ENCODE data around the gene HDAC10. TPM values are rescaled to one million over a fixed set of nuclear protein-coding genes. Genes with fewer than 3 reads are reported as not detected.

HDAC10 gene
- total and polyA plus RNA-seq, 3 donors from 2014 or later, result 13.5 to 33.1 (median 32.1) TPM

DNA sequence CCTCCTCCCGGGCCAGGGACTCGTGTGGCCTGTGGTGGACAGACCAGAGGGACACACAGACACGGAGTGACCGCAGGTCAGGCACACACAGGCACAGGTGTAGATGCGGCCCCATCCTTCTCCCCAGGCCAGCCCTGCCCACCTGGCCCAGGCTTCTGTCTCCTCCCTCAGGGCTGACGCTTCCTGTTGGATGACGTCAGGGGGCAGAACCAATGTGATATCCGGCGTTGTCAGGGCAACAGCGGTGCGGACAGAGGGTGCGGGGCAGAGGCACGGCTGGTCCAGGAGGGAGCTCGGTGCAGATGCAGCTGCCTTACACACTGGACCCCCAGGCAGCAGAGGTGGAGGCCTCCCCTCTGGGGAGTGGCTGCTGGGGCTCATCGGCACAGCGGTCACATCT is 3.3 kb downstream of the HDAC10 start:
- peaks cover 29% of the 10 kb centered on the region for H3K4me1 ChIP-seq
- no peaks in the 10 kb centered on the region for H3K36me3 ChIP-seq (ENCODE audit: low read depth, missing control alignments)
- DNase-seq, result peak; percentile 56
- H3K4me3 ChIP-seq, result no peak overlapping the region
- no peak for TF ChIP-seq POLR2A (IDR thresholded peaks at IDR 0.05)
- TF ChIP-seq, protein P1, sequence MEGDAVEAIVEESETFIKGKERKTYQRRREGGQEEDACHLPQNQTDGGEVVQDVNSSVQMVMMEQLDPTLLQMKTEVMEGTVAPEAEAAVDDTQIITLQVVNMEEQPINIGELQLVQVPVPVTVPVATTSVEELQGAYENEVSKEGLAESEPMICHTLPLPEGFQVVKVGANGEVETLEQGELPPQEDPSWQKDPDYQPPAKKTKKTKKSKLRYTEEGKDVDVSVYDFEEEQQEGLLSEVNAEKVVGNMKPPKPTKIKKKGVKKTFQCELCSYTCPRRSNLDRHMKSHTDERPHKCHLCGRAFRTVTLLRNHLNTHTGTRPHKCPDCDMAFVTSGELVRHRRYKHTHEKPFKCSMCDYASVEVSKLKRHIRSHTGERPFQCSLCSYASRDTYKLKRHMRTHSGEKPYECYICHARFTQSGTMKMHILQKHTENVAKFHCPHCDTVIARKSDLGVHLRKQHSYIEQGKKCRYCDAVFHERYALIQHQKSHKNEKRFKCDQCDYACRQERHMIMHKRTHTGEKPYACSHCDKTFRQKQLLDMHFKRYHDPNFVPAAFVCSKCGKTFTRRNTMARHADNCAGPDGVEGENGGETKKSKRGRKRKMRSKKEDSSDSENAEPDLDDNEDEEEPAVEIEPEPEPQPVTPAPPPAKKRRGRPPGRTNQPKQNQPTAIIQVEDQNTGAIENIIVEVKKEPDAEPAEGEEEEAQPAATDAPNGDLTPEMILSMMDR (IDR thresholded peaks at IDR 0.05), result no peak
- no peaks in the 10 kb centered on the region for H3K27me3 ChIP-seq
- 54 to 70% methylated on average over 7 to 16 of the region's 16 CpGs for WGBS, 2 donors
- intact Hi-C loops (cut with DNase I; ENCODE audit: low total_unique reads), result no loop called here
- no peak overlapping the region for H3K27ac ChIP-seq
- H3K9me3 ChIP-seq, result no peaks in the 10 kb centered on the region

DNA sequence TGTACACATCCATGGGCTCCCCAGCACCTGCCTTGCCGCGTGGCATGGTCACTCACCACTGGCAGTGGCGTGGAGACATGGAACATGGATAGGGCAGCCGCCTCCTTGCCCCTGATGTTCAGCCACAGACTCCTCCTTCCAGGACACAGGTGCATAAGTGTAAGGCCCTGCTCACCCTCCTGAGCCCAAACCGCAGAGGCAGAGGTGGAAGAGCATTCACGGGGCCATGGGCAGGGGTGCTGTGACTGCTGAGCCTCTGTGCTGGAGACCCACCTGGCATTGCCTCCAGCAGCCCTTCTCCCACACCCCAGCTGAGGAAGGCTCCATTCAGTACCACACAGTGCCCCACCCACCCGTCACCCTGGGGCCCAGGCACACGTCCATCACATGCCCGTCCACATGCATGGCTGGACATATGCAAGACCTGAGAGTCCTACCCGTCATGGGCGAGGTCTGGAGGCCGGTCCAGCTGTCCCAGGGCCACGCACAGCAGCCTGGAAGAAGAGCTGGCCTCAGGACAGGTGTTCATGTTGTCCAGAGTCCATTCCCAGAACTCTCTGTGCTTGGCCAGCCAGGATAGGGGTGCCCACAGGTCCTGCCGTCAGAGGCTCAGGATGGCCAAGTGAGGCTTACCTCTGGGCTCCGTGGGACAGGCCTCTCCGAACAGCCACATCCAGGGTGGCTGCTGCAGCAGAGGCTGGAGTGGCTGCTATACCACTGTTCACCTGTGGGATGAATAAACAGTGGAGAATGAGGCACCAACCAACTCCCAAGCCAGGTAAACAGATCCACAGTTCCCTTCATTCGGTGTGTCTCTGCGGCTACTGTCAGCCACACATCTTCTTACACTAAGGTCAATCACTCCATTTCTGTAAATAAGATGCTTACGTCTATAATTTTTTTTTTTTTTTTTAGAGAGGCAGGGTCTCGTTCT is 4.6 kb downstream of the HDAC10 start:
- H3K36me3 ChIP-seq (ENCODE audit: low read depth, missing control alignments), result no peaks in the 10 kb centered on the region
- H3K4me3 ChIP-seq, result no peak overlapping the region
- H3K27ac ChIP-seq, result no peak overlapping the region
- H3K4me1 ChIP-seq, result peaks cover 41% of the 10 kb centered on the region
- intact Hi-C loops (cut with DNase I; ENCODE audit: low total_unique reads), result no loop called here
- H3K9me3 ChIP-seq, result no peaks in the 10 kb centered on the region
- 75 to 89% methylated on average over 10 to 20 of the region's 20 CpGs for WGBS, 2 donors
- TF ChIP-seq, protein P1 (IDR thresholded peaks at IDR 0.05), result no peak
- TF ChIP-seq POLR2A (IDR thresholded peaks at IDR 0.05), result no peak
- no peaks in the 10 kb centered on the region for H3K27me3 ChIP-seq
- DNase-seq, result no peak

DNA sequence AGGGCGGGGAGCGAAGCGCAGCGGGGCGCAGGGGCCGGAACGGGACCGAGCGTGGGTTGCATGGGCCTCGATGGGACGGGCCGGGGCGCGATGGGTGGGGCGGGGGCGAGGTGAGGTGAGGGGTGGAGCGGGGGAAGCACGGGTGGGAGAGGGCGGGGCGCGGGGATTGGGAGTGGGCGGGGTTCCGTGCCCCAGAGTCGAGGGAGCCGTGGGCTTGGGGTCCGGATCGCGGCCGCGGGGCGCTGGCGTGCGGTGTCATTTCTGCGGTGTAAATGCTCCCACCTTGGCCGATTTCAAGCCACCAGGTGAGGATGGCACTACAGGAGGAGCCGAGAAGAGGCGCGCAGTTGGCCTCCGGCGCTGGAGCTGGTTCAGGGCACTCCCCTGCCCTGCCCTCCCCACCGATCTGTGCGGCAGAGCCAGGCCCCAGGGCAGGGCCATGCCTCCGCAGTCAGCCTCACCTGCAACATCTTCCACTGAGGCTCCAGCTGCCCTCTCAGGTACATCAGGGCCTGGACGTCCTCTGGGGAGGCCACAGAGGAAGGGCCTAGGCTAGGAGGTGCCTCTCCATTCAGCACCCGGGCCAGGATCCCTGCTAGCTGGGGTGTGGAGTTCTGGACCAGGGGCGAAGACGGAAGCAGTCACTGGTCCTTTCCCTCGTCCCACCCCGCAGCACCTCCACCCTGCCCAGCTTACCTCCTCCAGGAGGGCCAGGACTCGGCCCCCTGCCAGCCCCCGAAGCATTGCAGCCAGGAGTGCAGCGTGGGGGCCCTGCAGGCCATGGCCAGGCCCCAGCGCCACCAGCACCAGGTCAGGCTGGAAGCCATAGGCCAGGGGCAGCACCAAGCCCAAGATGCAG is 5.6 kb downstream of the HDAC10 start:
- WGBS, 2 donors, result 6 to 12% methylated on average over 30 to 48 of the region's 53 CpGs
- H3K4me1 ChIP-seq, result peaks cover 41% of the 10 kb centered on the region
- H3K27ac ChIP-seq, result peak overlapping the region; percentile 82 to 86
- no peak for TF ChIP-seq POLR2A (IDR thresholded peaks at IDR 0.05)
- TF ChIP-seq, protein P1 (IDR thresholded peaks at IDR 0.05), result no peak
- DNase-seq, result no peak
- peak overlapping the region; percentile 78 to 93 for H3K4me3 ChIP-seq
- no peaks in the 10 kb centered on the region for H3K9me3 ChIP-seq
- H3K27me3 ChIP-seq, result no peaks in the 10 kb centered on the region
- intact Hi-C loops (cut with DNase I; ENCODE audit: low total_unique reads), result no loop called here
- H3K36me3 ChIP-seq (ENCODE audit: low read depth, missing control alignments), result no peaks in the 10 kb centered on the region

DNA sequence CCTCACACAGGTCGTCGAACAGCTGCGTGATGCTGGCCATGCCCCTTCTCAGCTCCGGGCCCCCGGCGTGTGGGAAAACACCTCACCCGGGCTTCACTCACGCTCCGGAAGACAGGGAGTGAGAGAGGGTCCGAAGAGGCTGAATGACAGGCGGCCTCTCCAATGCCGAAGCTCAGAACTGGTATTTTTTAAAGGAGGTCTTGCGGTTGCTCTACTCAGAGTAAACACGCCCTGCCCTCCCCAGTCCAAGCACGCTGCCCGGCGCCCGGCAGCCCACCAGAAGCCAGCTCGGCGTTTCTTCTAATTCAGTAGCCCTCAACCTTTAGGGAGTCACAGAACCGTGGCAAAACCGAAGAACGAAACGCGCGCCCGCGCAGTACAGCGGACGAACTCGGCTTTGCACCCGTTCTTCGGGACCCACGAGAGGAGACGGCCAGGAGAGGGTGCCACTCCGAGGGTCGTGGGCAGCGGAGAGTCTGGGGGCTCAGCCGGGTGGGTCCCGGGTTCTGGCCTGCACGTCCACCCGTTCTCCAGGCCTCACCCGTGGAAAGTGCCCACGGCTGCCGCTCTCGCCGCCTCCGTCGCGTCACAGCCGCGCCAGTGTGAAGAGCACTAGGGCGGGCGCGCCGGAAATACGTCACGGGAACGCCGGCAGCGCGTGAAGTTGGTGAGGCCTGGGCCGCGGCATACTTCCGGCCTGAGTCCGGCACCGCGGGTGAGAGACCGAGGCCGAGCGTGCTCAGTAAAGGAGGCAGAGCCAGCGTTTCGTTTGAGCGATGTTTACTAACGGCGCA is 6.4 kb downstream of the HDAC10 start, which contains the start of gene TUBGCP6:
Gene TUBGCP6, minus strand, starts transcription at position 604 of the 794 bp plus-strand sequence. Its CDS starts 564 bp downstream, at position 40.
- H3K4me3 ChIP-seq, result peak within 1 kb of the TSS; percentile 78 to 93
- no peaks in the 10 kb centered on the region for H3K9me3 ChIP-seq
- H3K36me3 ChIP-seq (ENCODE audit: low read depth, missing control alignments), result no peaks in the 10 kb centered on the region
- intact Hi-C loops (cut with DNase I; ENCODE audit: low total_unique reads), result no loop called here
- WGBS, 2 donors, result 0 to 1% methylated on average over 49 to 73 of the region's 76 CpGs
- H3K27me3 ChIP-seq, result no peaks in the 10 kb centered on the region
- peak within 1 kb of the TSS; percentile 82 to 86 for H3K27ac ChIP-seq
- TF ChIP-seq POLR2A (IDR thresholded peaks at IDR 0.05), result peak; percentile 5
- TF ChIP-seq, protein P1 (IDR thresholded peaks at IDR 0.05), result peak in 2 of 3 experiments; percentile 24 to 27
- H3K4me1 ChIP-seq, result peaks cover 36% of the 10 kb centered on the region
- DNase-seq, result peak; percentile 98
